GM21576 (cell line): ENCODE results near the gene VPS51.

Experiments used
- ATAC-seq: cut with Tn5 transposase; IDR thresholded peaks from one replicate; pipeline ENCODE4 v1.9.1; 2021; ENCODE audit warnings: mild to moderate bottlenecking, moderate library complexity; ENCODE audit not compliant: unreplicated experiment

The VPS51 gene

GRCh38 chr11:65160643-65161042 is 64.6 kb downstream of the VPS51 start:
- ATAC-seq, result no peak
